IMR-90 (cell line): ENCODE measurements around the gene LRRN2. TPM values are rescaled to one million over a fixed set of nuclear protein-coding genes. Genes with fewer than 3 reads are reported as not detected.

Experiments
- ATAC-seq: fragments of 200-7000 bp; cut with Tn5 transposase; 2 replicates; pipeline ENCODE4 v1.9.1; 2020; ENCODE audit warnings: low read depth, mild to moderate bottlenecking, moderate library complexity
- BruUV-seq: library from RNA; stranded (reverse); fragments of 400-500 nt; replicated peaks from 2 replicates; lab custom pipeline; 2021; lab: Mats Ljungman, UMichigan
- CTCF ChIA-PET: fragments of 300-600 bp; formaldehyde crosslinking; extraction: SDS; loops from one replicate; lab custom pipeline; 2021; ENCODE audit warnings: antibody characterized with exemption; lab: Yijun Ruan, JAX
- POLR2A ChIA-PET: fragments of 300-600 bp; sonication (Branson Sonifier 250); formaldehyde crosslinking; loops from one replicate; lab custom pipeline; 2022; ENCODE audit warnings: antibody characterized with exemption; ENCODE audit not compliant: unreplicated experiment; lab: Charles Lee
- DNase-seq: peaks from one replicate; pipeline ENCODE4 v3.0.0; 2013
- H2AFZ ChIP-seq: replicated peaks from 2 replicates; pipeline ENCODE3; 2013; ENCODE audit warnings: low read length, mild to moderate bottlenecking; ENCODE audit not compliant: poor library complexity
- H2AK5ac ChIP-seq: 2 replicates; pipeline ENCODE4 v1.6.1; 2013; ENCODE audit warnings: low read depth, low read length, inconsistent platforms
- H2AK9ac ChIP-seq: replicated peaks from 2 replicates; pipeline ENCODE3; 2013; ENCODE audit warnings: mild to moderate bottlenecking, low read depth, low read length, moderate library complexity; ENCODE audit not compliant: poor library complexity
- H2BK120ac ChIP-seq: 2 replicates; pipeline ENCODE4 v1.6.1; 2013; ENCODE audit warnings: low read depth, low read length, inconsistent platforms
- H2BK15ac ChIP-seq: 3 replicates; pipeline ENCODE4 v1.6.1; 2013; ENCODE audit warnings: low read depth, low read length, inconsistent platforms
- H2BK20ac ChIP-seq: 2 replicates; pipeline ENCODE4 v1.6.1; 2013; ENCODE audit warnings: low read depth, mild to moderate bottlenecking, inconsistent platforms, low read length, moderate library complexity
- H2BK5ac ChIP-seq: 2 replicates; pipeline ENCODE4 v1.6.1; 2013; ENCODE audit warnings: mild to moderate bottlenecking, low read depth, low read length, inconsistent platforms; ENCODE audit not compliant: poor library complexity, severe bottlenecking
- H3K14ac ChIP-seq: replicated peaks from 2 replicates; pipeline ENCODE4 v1.6.1; 2013; ENCODE audit warnings: low read depth, low read length, inconsistent platforms
- H3K18ac ChIP-seq: 2 replicates; pipeline ENCODE4 v1.6.1; 2013; ENCODE audit warnings: low read depth, low read length, control low read depth
- H3K23ac ChIP-seq: 2 replicates; pipeline ENCODE4 v1.6.1; 2013; ENCODE audit warnings: low read depth, low read length, inconsistent platforms
- H3K27ac ChIP-seq: 2 replicates; pipeline ENCODE4 v1.5.1; 2013; ENCODE audit warnings: mild to moderate bottlenecking, control low read depth, low read length; ENCODE audit not compliant: insufficient read depth
- H3K27me3 ChIP-seq: 2 replicates; pipeline ENCODE4 v1.6.1; 2013; ENCODE audit warnings: low read length; ENCODE audit not compliant: control insufficient read depth, insufficient read depth
- H3K36me3 ChIP-seq: 2 replicates; pipeline ENCODE4 v1.6.1; 2013; ENCODE audit warnings: low read length, mixed read lengths; ENCODE audit not compliant: control insufficient read depth, insufficient read depth
- H3K4ac ChIP-seq: 2 replicates; pipeline ENCODE4 v1.6.1; 2013; ENCODE audit warnings: low read depth, low read length, inconsistent platforms
- H3K4me1 ChIP-seq: 2 replicates; pipeline ENCODE4 v1.6.1; 2013; ENCODE audit warnings: low read length, mixed read lengths; ENCODE audit not compliant: control insufficient read depth, insufficient read depth
- H3K4me2 ChIP-seq: 2 replicates; pipeline ENCODE4 v1.6.1; 2013; ENCODE audit warnings: low read depth, mild to moderate bottlenecking, control low read depth, low read length, moderate library complexity
- H3K4me3 ChIP-seq: 2 replicates; pipeline ENCODE4 v1.5.1; 2013; ENCODE audit warnings: low read depth, mild to moderate bottlenecking, control low read depth, low read length, moderate library complexity; ENCODE audit not compliant: insufficient read depth
- H3K56ac ChIP-seq: 2 replicates; pipeline ENCODE4 v1.6.1; 2013; ENCODE audit warnings: low read length, inconsistent platforms; ENCODE audit not compliant: insufficient read depth; ENCODE audit errors: extremely low read depth
- H3K79me1 ChIP-seq, 2 experiments: 2 replicates each; pipeline ENCODE4 v1.6.1; 2013; ENCODE audit warnings: low read length in 2 of 2, inconsistent platforms in 1 of 2, low read depth in 1 of 2
- H3K9ac ChIP-seq: 2 replicates; pipeline ENCODE4 v1.6.1; 2013; ENCODE audit warnings: low read depth, low read length, control low read depth
- H3K9me1 ChIP-seq: 2 replicates; pipeline ENCODE4 v1.6.1; 2013; ENCODE audit warnings: low read length, inconsistent platforms; ENCODE audit not compliant: insufficient read depth
- H3K9me3 ChIP-seq: 2 replicates; pipeline ENCODE4 v1.6.1; 2013; ENCODE audit warnings: low read length; ENCODE audit not compliant: control insufficient read depth, insufficient read depth
- H4K20me1 ChIP-seq: 2 replicates; pipeline ENCODE4 v1.6.1; 2013; ENCODE audit warnings: low read length, inconsistent platforms; ENCODE audit not compliant: insufficient read depth
- H4K5ac ChIP-seq: 2 replicates; pipeline ENCODE4 v1.6.1; 2013; ENCODE audit warnings: mild to moderate bottlenecking, low read depth, low read length, control low read depth
- H4K8ac ChIP-seq, 2 experiments: 2 replicates each; pipeline ENCODE4 v1.6.1; 2013; ENCODE audit warnings: low read depth in 2 of 2, low read length in 2 of 2, control low read depth in 1 of 2, inconsistent platforms in 1 of 2
- H4K91ac ChIP-seq: 2 replicates; pipeline ENCODE4 v1.6.1; 2013; ENCODE audit warnings: low read depth, low read length, inconsistent platforms; ENCODE audit not compliant: insufficient read depth
- BHLHE40 ChIP-seq: fragments of 150-350 bp; IDR thresholded peaks from 2 replicates; pipeline ENCODE4 v1.6.1; 2016; ENCODE audit warnings: mild to moderate bottlenecking, low read depth, low read length
- FOS ChIP-seq: fragments of 150-350 bp; IDR thresholded peaks from 2 replicates; pipeline ENCODE4 v1.6.1; 2016; ENCODE audit warnings: low read depth, low read length
- MAZ ChIP-seq: IDR thresholded peaks from 2 replicates; pipeline ENCODE4 v1.6.1; 2012; ENCODE audit warnings: low read depth, mild to moderate bottlenecking, low read length, improper control_type of control experiment, moderate library complexity, borderline replicate concordance
- MXI1 ChIP-seq: IDR thresholded peaks from 2 replicates; pipeline ENCODE4 v1.6.1; 2012; ENCODE audit warnings: low read depth, mild to moderate bottlenecking, low read length, moderate library complexity, borderline replicate concordance
- NFE2L2 ChIP-seq: fragments of 150-350 bp; IDR thresholded peaks from 2 replicates; pipeline ENCODE4 v1.6.1; 2016; ENCODE audit warnings: low read depth, mild to moderate bottlenecking, low read length
- RAD21 ChIP-seq: IDR thresholded peaks from 2 replicates; pipeline ENCODE4 v1.6.1; 2012; ENCODE audit warnings: low read length, improper control_type of control experiment
- RCOR1 ChIP-seq: IDR thresholded peaks from 2 replicates; pipeline ENCODE4 v1.6.1; 2012; ENCODE audit warnings: mild to moderate bottlenecking, low read length, improper control_type of control experiment; ENCODE audit not compliant: insufficient replicate concordance
- SMC3 ChIP-seq: fragments of 150-350 bp; IDR thresholded peaks from 2 replicates; pipeline ENCODE4 v1.6.1; 2016; ENCODE audit warnings: low read depth, mild to moderate bottlenecking, antibody characterized with exemption, low read length, moderate library complexity
- WGBS, 2 experiments: methylation state at CpG; one replicate each; pipeline versions ENCODE4 v1.1.5 to v1.1.7; 2013; ENCODE audit warnings: missing lambda C conversion rate in 2 of 2; ENCODE audit not compliant: insufficient read length in 1 of 2; ENCODE audit errors: extremely low coverage in 2 of 2; 5-methylcytosine and 5-hydroxymethylcytosine counted together
- dilution Hi-C: fragments of 300-500 bp; cut with HindIII; formaldehyde crosslinking; loops from one replicate; pipeline ENCODE4 v1.14.3; 2018; ENCODE audit warnings: low sequenced_read_pairs; ENCODE audit not compliant: unreplicated experiment
- in situ Hi-C: fragments of 300-500 bp; cut with MboI; formaldehyde crosslinking; loops from 3 replicates; pipeline ENCODE4 v1.14.3; 2019; ENCODE audit warnings: low sequenced_read_pairs, inconsistent platforms, mixed read lengths
- intact Hi-C: fragments of 100-400 bp; cut with micrococcal nuclease; formaldehyde crosslinking; loops from 2 replicates; pipeline ENCODE4 v1.10.0; 2022
- polyA plus RNA-seq, 3 experiments: library from polyadenylated mRNA; depleted of rRNA; stranded (reverse); fragments of >200 nt; gene quantifications; 2 replicates each; pipeline ENCODE4 v1.2.3, GENCODE V29; 2012; ENCODE audit warnings: low replicate concordance in 1 of 3
- total RNA-seq: library from RNA; depleted of rRNA; stranded (reverse); fragments of >200 nt; gene quantifications from 2 replicates; pipeline ENCODE4 v1.2.3, GENCODE V29; 2012
- TF ChIP-seq, protein P1 (sequence below): conservative IDR thresholded peaks from 2 replicates; pipeline ENCODE4 v1.5.1; 2012; ENCODE audit warnings: mild to moderate bottlenecking, low read depth, low read length, improper control_type of control experiment
- TF ChIP-seq, protein P2 (sequence below): fragments of 150-350 bp; IDR thresholded peaks from 2 replicates; pipeline ENCODE4 v1.6.1; 2016; ENCODE audit warnings: low read depth, mild to moderate bottlenecking, low read length, moderate library complexity, borderline replicate concordance

LRRN2 gene
- total and polyA plus RNA-seq, 2 of the 4 experiments (the other 2 are of a cell fraction), result not detected

DNA sequence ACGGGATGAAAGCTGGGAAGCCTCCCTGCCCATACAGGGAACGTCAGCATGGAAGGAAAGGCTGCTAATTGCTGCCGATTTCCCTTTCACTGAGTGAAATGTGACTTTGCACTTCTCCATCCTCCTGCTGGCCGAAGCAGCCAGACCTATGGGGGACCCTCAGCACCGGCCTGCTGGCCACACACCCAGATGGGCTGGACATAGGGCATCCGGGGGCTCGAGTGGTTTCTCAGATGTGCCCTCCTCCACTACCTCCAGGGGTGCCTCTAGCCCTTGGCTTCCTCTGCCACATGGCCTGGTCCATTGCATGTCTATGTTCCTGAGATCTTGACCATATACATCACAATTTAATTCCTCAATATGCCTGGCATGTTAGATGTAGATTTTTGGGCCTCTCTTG, 79.7 kb downstream of the LRRN2 start:
- H4K8ac ChIP-seq, result no peak overlapping the region
- H3K18ac ChIP-seq, result no peak overlapping the region
- no peak overlapping the region for H2BK5ac ChIP-seq
- no peak overlapping the region for H3K56ac ChIP-seq
- 100% methylated on average over 1 of the region's 7 CpGs; no CpG with 5 or more reads in 1 of the 2 experiments for WGBS, 2 experiments
- H3K4ac ChIP-seq, result no peak overlapping the region
- no peak overlapping the region for H2BK15ac ChIP-seq
- no peak overlapping the region for H3K14ac ChIP-seq
- H4K20me1 ChIP-seq, result no peaks in the 10 kb centered on the region
- H2AFZ ChIP-seq, result peak overlapping the region; percentile 11
- no peaks in the 10 kb centered on the region for H3K9me3 ChIP-seq
- no peak overlapping the region for H2BK20ac ChIP-seq
- no peaks in the 10 kb centered on the region for H3K79me1 ChIP-seq
- H3K27me3 ChIP-seq, result peaks cover 43% of the 10 kb centered on the region
- no peak overlapping the region for H3K4me3 ChIP-seq
- H3K23ac ChIP-seq, result no peak overlapping the region
- no peak overlapping the region for H3K9ac ChIP-seq
- no peak overlapping the region for H4K91ac ChIP-seq
- POLR2A ChIA-PET, result no interaction called here
- no peak for DNase-seq
- H3K9me1 ChIP-seq, result no peaks in the 10 kb centered on the region
- TF ChIP-seq FOS (no peak), MAZ (no peak), SMC3 (no peak), BHLHE40 (no peak), NFE2L2 (no peak), MXI1 (no peak), RAD21 (no peak), RCOR1 (no peak)
- TF ChIP-seq, protein P1, sequence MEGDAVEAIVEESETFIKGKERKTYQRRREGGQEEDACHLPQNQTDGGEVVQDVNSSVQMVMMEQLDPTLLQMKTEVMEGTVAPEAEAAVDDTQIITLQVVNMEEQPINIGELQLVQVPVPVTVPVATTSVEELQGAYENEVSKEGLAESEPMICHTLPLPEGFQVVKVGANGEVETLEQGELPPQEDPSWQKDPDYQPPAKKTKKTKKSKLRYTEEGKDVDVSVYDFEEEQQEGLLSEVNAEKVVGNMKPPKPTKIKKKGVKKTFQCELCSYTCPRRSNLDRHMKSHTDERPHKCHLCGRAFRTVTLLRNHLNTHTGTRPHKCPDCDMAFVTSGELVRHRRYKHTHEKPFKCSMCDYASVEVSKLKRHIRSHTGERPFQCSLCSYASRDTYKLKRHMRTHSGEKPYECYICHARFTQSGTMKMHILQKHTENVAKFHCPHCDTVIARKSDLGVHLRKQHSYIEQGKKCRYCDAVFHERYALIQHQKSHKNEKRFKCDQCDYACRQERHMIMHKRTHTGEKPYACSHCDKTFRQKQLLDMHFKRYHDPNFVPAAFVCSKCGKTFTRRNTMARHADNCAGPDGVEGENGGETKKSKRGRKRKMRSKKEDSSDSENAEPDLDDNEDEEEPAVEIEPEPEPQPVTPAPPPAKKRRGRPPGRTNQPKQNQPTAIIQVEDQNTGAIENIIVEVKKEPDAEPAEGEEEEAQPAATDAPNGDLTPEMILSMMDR, result no peak
- TF ChIP-seq, protein P2, sequence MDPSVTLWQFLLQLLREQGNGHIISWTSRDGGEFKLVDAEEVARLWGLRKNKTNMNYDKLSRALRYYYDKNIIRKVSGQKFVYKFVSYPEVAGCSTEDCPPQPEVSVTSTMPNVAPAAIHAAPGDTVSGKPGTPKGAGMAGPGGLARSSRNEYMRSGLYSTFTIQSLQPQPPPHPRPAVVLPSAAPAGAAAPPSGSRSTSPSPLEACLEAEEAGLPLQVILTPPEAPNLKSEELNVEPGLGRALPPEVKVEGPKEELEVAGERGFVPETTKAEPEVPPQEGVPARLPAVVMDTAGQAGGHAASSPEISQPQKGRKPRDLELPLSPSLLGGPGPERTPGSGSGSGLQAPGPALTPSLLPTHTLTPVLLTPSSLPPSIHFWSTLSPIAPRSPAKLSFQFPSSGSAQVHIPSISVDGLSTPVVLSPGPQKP, result no peak
- in situ Hi-C loops (no loop called here), intact Hi-C loops (no loop called here), dilution Hi-C loops (no loop called here)
- H2AK5ac ChIP-seq, result no peak overlapping the region
- H3K36me3 ChIP-seq, result no peaks in the 10 kb centered on the region
- H2BK120ac ChIP-seq, result no peak overlapping the region
- H3K4me1 ChIP-seq, result no peaks in the 10 kb centered on the region
- BruUV-seq, result no TSS peak
- no peak overlapping the region for H4K5ac ChIP-seq
- ATAC-seq, result no peak
- no peak overlapping the region for H3K4me2 ChIP-seq
- CTCF ChIA-PET, result no interaction called here
- H3K27ac ChIP-seq, result no peak overlapping the region
- H2AK9ac ChIP-seq, result no peak overlapping the region
